ENCODE results near the gene MAP2K5.

GRCh38 chr15:67722030-67722817, 179.7 kb downstream of the MAP2K5 start:
- TF ChIP-seq MAX (CRISPR knock-in tag; IDR thresholded peaks at IDR 0.05) (no peak), SMAD3 (CRISPR knock-in tag; IDR thresholded peaks at IDR 0.05; ENCODE audit: borderline replicate concordance) (no peak), ZSCAN18 (CRISPR knock-in tag; IDR thresholded peaks at IDR 0.05) (no peak), CTCF (IDR thresholded peaks at IDR 0.05) (no peak), NR3C1 (CRISPR knock-in tag; conservative IDR thresholded peaks at IDR 0.05; ENCODE audit: low read depth) (no peak), E2F1 (CRISPR knock-in tag; IDR thresholded peaks at IDR 0.05) (no peak), ZNF512 (CRISPR knock-in tag; IDR thresholded peaks at IDR 0.05; ENCODE audit: borderline replicate concordance) (no peak), MLX (CRISPR knock-in tag; IDR thresholded peaks at IDR 0.05) (no peak), ELF4 (CRISPR knock-in tag; IDR thresholded peaks at IDR 0.05; ENCODE audit: low read depth) (no peak), IRF1 (CRISPR knock-in tag; IDR thresholded peaks at IDR 0.05) (no peak), ZNF317 (CRISPR knock-in tag; IDR thresholded peaks at IDR 0.05; ENCODE audit: borderline replicate concordance, low read depth) (no peak), EMX1 (CRISPR knock-in tag; IDR thresholded peaks at IDR 0.05) (no peak)

Data from WTC11 (cell line).